HL-60 (cell line): ENCODE results near the gene DLK2.

ENCODE experiments used
- DNase-seq, 2 experiments: peaks; one replicate each; pipeline ENCODE4 v3.0.0-alpha.2; 2010 to 2020; ENCODE audit warnings: low read depth in 1 of 2, low spot score in 1 of 2
- H3K27ac ChIP-seq: fragments of 250-450 bp; sonication (Bioruptor Pico); replicated peaks from 2 replicates; pipeline ENCODE4 v1.5.1; 2020; ENCODE audit warnings: mild to moderate bottlenecking, moderate library complexity
- H3K27me3 ChIP-seq: fragments of 250-450 bp; sonication (Bioruptor Pico); 2 replicates; pipeline ENCODE4 v1.5.1; 2021; ENCODE audit warnings: mild to moderate bottlenecking, moderate library complexity; ENCODE audit not compliant: insufficient read depth, poor library complexity, severe bottlenecking
- H3K4me3 ChIP-seq: replicated peaks from 2 replicates; pipeline ENCODE4 v1.5.1; 2011; ENCODE audit warnings: mild to moderate bottlenecking, control low read depth, low read length; ENCODE audit not compliant: insufficient read depth
- CTCF ChIP-seq: IDR thresholded peaks from one replicate; pipeline ENCODE4 v1.5.1; 2011; ENCODE audit warnings: low read length, control low read depth, inconsistent platforms; ENCODE audit not compliant: insufficient read depth
- GABPA ChIP-seq: IDR thresholded peaks from 2 replicates; pipeline ENCODE4 v1.6.1; 2012; ENCODE audit warnings: low read depth
- POLR2AphosphoS5 ChIP-seq: IDR thresholded peaks from 2 replicates; pipeline ENCODE4 v1.6.1; 2012; ENCODE audit warnings: low read depth
- SPI1 ChIP-seq: IDR thresholded peaks from 2 replicates; pipeline ENCODE4 v1.6.1; 2012; ENCODE audit warnings: low read depth, mild to moderate bottlenecking, borderline replicate concordance
- TF ChIP-seq, protein P1 (sequence below): IDR thresholded peaks from 2 replicates; pipeline ENCODE4 v1.6.1; 2012; ENCODE audit warnings: low read depth; ENCODE audit not compliant: insufficient replicate concordance

Gene DLK2

DNA sequence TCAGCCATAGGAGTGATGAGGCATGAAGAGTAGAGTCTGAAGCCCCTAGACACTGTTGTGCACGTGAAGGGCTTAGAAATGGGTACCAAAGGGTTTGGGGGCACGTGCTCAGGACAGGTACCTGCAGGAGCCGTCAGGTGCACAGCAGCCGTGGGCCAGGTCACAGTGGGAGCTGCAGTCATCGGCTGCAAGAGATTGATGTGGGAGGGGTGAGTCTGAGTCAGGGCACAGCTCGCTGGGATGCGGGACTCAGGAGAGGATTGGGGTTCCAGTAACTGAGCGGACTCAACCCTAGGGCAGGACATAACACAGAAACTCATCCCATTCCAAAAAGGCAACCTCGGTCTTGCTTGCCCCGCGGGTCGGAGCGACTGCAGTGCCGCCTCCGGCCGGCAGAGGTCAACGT lies 1.1 kb downstream of the DLK2 start:
- Histone ChIP-seq H3K27me3 (peaks cover 13% of the 10 kb centered on the region), H3K4me3 (peak overlapping the region; percentile 55), H3K27ac (no peak overlapping the region)
- peak in 1 of 2 experiments; percentile 64 for DNase-seq
- TF ChIP-seq CTCF (peak; percentile 96), GABPA (no peak)

- TF ChIP-seq, protein P1, sequence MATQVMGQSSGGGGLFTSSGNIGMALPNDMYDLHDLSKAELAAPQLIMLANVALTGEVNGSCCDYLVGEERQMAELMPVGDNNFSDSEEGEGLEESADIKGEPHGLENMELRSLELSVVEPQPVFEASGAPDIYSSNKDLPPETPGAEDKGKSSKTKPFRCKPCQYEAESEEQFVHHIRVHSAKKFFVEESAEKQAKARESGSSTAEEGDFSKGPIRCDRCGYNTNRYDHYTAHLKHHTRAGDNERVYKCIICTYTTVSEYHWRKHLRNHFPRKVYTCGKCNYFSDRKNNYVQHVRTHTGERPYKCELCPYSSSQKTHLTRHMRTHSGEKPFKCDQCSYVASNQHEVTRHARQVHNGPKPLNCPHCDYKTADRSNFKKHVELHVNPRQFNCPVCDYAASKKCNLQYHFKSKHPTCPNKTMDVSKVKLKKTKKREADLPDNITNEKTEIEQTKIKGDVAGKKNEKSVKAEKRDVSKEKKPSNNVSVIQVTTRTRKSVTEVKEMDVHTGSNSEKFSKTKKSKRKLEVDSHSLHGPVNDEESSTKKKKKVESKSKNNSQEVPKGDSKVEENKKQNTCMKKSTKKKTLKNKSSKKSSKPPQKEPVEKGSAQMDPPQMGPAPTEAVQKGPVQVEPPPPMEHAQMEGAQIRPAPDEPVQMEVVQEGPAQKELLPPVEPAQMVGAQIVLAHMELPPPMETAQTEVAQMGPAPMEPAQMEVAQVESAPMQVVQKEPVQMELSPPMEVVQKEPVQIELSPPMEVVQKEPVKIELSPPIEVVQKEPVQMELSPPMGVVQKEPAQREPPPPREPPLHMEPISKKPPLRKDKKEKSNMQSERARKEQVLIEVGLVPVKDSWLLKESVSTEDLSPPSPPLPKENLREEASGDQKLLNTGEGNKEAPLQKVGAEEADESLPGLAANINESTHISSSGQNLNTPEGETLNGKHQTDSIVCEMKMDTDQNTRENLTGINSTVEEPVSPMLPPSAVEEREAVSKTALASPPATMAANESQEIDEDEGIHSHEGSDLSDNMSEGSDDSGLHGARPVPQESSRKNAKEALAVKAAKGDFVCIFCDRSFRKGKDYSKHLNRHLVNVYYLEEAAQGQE = no peak
- TF ChIP-seq CTCF = no peak
- TF ChIP-seq SPI1 = no peak
- no peak for TF ChIP-seq GABPA
- TF ChIP-seq POLR2AphosphoS5 = no peak
- peaks cover 13% of the 10 kb centered on the region for H3K27me3 ChIP-seq
- H3K27ac ChIP-seq = no peak overlapping the region
- no peak overlapping the region for H3K4me3 ChIP-seq
- no peak for DNase-seq
Observed at GRCh38 chr6:43453831-43454230, 1.5 kb downstream of the DLK2 start.

- no peak for DNase-seq
- TF ChIP-seq CTCF (no peak), GABPA (no peak), POLR2AphosphoS5 (no peak), SPI1 (no peak)
- TF ChIP-seq, protein P1 = no peak
- H3K4me3 ChIP-seq = no peak overlapping the region
- no peak overlapping the region for H3K27ac ChIP-seq
- H3K27me3 ChIP-seq = peaks cover 13% of the 10 kb centered on the region
Observed at GRCh38 chr6:43452896-43453295, 2.5 kb downstream of the DLK2 start.

DNA sequence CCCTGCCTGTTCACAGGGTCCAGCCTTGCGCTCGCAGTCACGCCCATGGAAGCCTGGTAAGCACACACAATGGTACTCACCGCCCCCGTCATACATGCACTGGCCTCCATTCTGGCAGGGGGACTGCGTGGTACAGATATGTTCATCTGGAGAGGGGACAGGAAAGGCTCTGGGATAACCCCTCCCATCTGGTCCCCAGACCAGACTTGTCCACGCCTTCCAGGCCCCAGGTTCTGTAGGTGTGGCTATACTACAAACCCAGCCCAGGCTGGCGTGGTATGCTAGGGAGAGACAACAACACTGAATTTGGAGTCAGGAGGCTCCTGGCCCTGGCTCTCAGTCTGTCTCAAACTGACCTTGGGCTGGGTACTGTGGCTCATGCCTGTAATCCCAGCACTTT lies 3.4 kb downstream of the DLK2 start:
- TF ChIP-seq POLR2AphosphoS5 (no peak), GABPA (no peak), CTCF (no peak), SPI1 (no peak)
- TF ChIP-seq, protein P1 = no peak
- no peak for DNase-seq
- Histone ChIP-seq H3K4me3 (no peak overlapping the region), H3K27me3 (peaks cover 12% of the 10 kb centered on the region), H3K27ac (no peak overlapping the region)
